Activated T-helper 9 cell treated with anti-CD3 and anti-CD28 coated beads, Interleukin-2, amount 50 U/mL, for 16 hours (primary cell): ENCODE results near the gene ARSG.
"Not testable (repeated sequence)": the region's sequence is repeated elsewhere in the genome, so short reads cannot be mapped to it uniquely, and the experiment has no call there.

ENCODE experiments used
- DNase-seq: peaks from one replicate; pipeline ENCODE4 v3.0.0-alpha.2; 2020; ENCODE audit warnings: low read depth

ARSG gene

GRCh38 chr17:68306819-68307218 lies 15.5 kb downstream of the ARSG start:
- DNase-seq = no peak

GRCh38 chr17:68307443-68307842 lies 16.1 kb downstream of the ARSG start:
- DNase-seq = no peak

- DNase-seq = not testable (repeated sequence)
These were observed 17.2 kb downstream of the ARSG start for GRCh38 chr17:68308486-68308885.

- not testable (repeated sequence) for DNase-seq
These were observed 17.9 kb downstream of the ARSG start for GRCh38 chr17:68309066-68309670.

- DNase-seq = peak; percentile 10
These were observed 18.9 kb downstream of the ARSG start for GRCh38 chr17:68310152-68310551.

- DNase-seq = no peak
These were observed 23.7 kb downstream of the ARSG start for GRCh38 chr17:68314916-68315535.

- DNase-seq = no peak
These were observed 24.6 kb downstream of the ARSG start for GRCh38 chr17:68315930-68316329.

- no peak for DNase-seq
These were observed 26.2 kb downstream of the ARSG start for GRCh38 chr17:68317458-68317857.

GRCh38 chr17:68318103-68318991 lies 27.1 kb downstream of the ARSG start:
- no peak for DNase-seq

GRCh38 chr17:68319410-68320162 lies 28.3 kb downstream of the ARSG start:
- no peak for DNase-seq

GRCh38 chr17:68320311-68320865 lies 29.1 kb downstream of the ARSG start:
- no peak for DNase-seq

GRCh38 chr17:68320943-68321555 lies 29.8 kb downstream of the ARSG start:
- DNase-seq = no peak

GRCh38 chr17:68321556-68321954 lies 30.3 kb downstream of the ARSG start:
- no peak for DNase-seq

- DNase-seq = no peak
These were observed 31.3 kb downstream of the ARSG start for GRCh38 chr17:68322630-68323029.

GRCh38 chr17:68324114-68324513 lies 32.8 kb downstream of the ARSG start:
- DNase-seq = no peak

GRCh38 chr17:68324654-68325336 lies 33.5 kb downstream of the ARSG start:
- DNase-seq = no peak

- no peak for DNase-seq
These were observed 34.7 kb downstream of the ARSG start for GRCh38 chr17:68325961-68326360.

- no peak for DNase-seq
These were observed 35.4 kb downstream of the ARSG start for GRCh38 chr17:68326681-68327080.

- DNase-seq = no peak
These were observed 36.7 kb downstream of the ARSG start for GRCh38 chr17:68327823-68328557.

- no peak for DNase-seq
These were observed 37.4 kb downstream of the ARSG start for GRCh38 chr17:68328676-68329075.
